Measurements from ENCODE around the gene CARD19. TPM values are rescaled to one million over a fixed set of nuclear protein-coding genes. Genes with fewer than 3 reads are reported as not detected.

Gene CARD19
- total RNA-seq, 4 donors from 2014 or later: 37.0 to 61.8 (median 49.1) TPM

GRCh38 chr9:93131599-93132286, 35.7 kb downstream of the CARD19 start:
- no peak overlapping the region for H3K4me3 ChIP-seq (replicated peaks in 1 of 3)
- H3K9me3 ChIP-seq: no peaks in the 10 kb centered on the region
- H3K36me3 ChIP-seq: no peaks in the 10 kb centered on the region
- no peaks in the 10 kb centered on the region for H3K27me3 ChIP-seq
- 87 to 94% methylated on average over 10 to 13 of the region's 13 CpGs for WGBS, 2 donors
- H3K27ac ChIP-seq: peak overlapping the region; percentile 93 to 98 (median 96)
- DNase-seq: no peak
- TF ChIP-seq POLR2A (IDR thresholded peaks at IDR 0.05) (no peak), CTCF (IDR thresholded peaks at IDR 0.05) (no peak)
- intact Hi-C loops (cut with DNase I): loop anchor here (10.0 kb wide), 1 partner anchor 323 kb away; the partner anchor contains the start of genes FAM120A and FAM120AOS
- peaks cover 75 to 80% of the 10 kb centered on the region in 2 donors for H3K4me1 ChIP-seq

- TF ChIP-seq CTCF (IDR thresholded peaks at IDR 0.05) (no peak), POLR2A (IDR thresholded peaks at IDR 0.05) (peak in 1 of 2 donors; percentile 74)
- Histone ChIP-seq H3K27me3 (no peaks in the 10 kb centered on the region), H3K4me1 (peaks cover 68 to 73% of the 10 kb centered on the region in 2 donors), H3K27ac (peak overlapping the region; percentile 93 to 98 (median 96)), H3K4me3 (replicated peaks in 1 of 3) (peak overlapping the region in 2 of 3 donors; percentile 88 to 97), H3K36me3 (no peaks in the 10 kb centered on the region), H3K9me3 (no peaks in the 10 kb centered on the region)
- WGBS, 2 donors: 8 to 21% methylated on average over 9 to 10 of the region's 12 CpGs
- intact Hi-C loops (cut with DNase I): loop anchor here (10.0 kb wide), 1 partner anchor 322 kb away; the partner anchor contains the start of genes FAM120A and FAM120AOS
- peak; percentile 95 for DNase-seq
Measured at GRCh38 chr9:93132287-93132927, 36.4 kb downstream of the CARD19 start.

GRCh38 chr9:93132946-93133680, 37.1 kb downstream of the CARD19 start:
- Histone ChIP-seq H3K27me3 (no peaks in the 10 kb centered on the region), H3K36me3 (no peaks in the 10 kb centered on the region), H3K9me3 (no peaks in the 10 kb centered on the region), H3K4me3 (replicated peaks in 1 of 3) (peak overlapping the region; percentile 50 to 97 (median 88)), H3K4me1 (peaks cover 62 to 66% of the 10 kb centered on the region in 2 donors), H3K27ac (peak overlapping the region; percentile 93 to 98 (median 96))
- peak; percentile 83 to 85 for DNase-seq
- intact Hi-C loops (cut with DNase I): loop anchor here (10.0 kb wide), 1 partner anchor 322 kb away; the partner anchor contains the start of genes FAM120A and FAM120AOS
- TF ChIP-seq POLR2A (IDR thresholded peaks at IDR 0.05) (peak in 1 of 2 donors; percentile 33), CTCF (IDR thresholded peaks at IDR 0.05) (no peak)
- 6 to 13% methylated on average over 19 to 20 of the region's 21 CpGs for WGBS, 2 donors

GRCh38 chr9:93133681-93134014, 37.6 kb downstream of the CARD19 start:
- peak overlapping the region; percentile 93 to 98 (median 96) for H3K27ac ChIP-seq
- DNase-seq: peak; percentile 78 to 79
- peak overlapping the region; percentile 50 to 97 (median 88) for H3K4me3 ChIP-seq (replicated peaks in 1 of 3)
- no peak for TF ChIP-seq POLR2A (IDR thresholded peaks at IDR 0.05)
- no peak for TF ChIP-seq CTCF (IDR thresholded peaks at IDR 0.05)
- H3K27me3 ChIP-seq: no peaks in the 10 kb centered on the region
- intact Hi-C loops (cut with DNase I): loop anchor here (10.0 kb wide), 1 partner anchor 321 kb away; the partner anchor contains the start of genes FAM120A and FAM120AOS
- H3K9me3 ChIP-seq: no peaks in the 10 kb centered on the region
- H3K36me3 ChIP-seq: no peaks in the 10 kb centered on the region
- WGBS, 2 donors: 0 to 1% methylated on average over 1 to 26 of the region's 34 CpGs
- H3K4me1 ChIP-seq: peaks cover 62% of the 10 kb centered on the region in 2 donors
